HepG2 (cell line): ENCODE data around the gene WDR18.

Experiments
- POLR2A ChIP-seq, 2 experiments: IDR thresholded peaks; 2 replicates each; pipeline ENCODE4 v1.6.1; 2011; ENCODE audit warnings: low read depth in 2 of 2, low read length in 2 of 2, mild to moderate bottlenecking in 1 of 2, moderate library complexity in 1 of 2; ENCODE audit not compliant: insufficient read depth in 1 of 2
- TARDBP ChIP-seq: sonication (generic); formaldehyde crosslinking; IDR thresholded peaks from 2 replicates; pipeline ENCODE4 v1.8.0; 2022; ENCODE audit warnings: mild to moderate bottlenecking, missing genetic modification reagents
- ZNF10 ChIP-seq: sonication (generic); formaldehyde crosslinking; IDR thresholded peaks from 2 replicates; pipeline ENCODE4 v1.4.0; 2020; ENCODE audit warnings: mild to moderate bottlenecking, low read depth, missing genetic modification reagents, borderline replicate concordance

DNA sequence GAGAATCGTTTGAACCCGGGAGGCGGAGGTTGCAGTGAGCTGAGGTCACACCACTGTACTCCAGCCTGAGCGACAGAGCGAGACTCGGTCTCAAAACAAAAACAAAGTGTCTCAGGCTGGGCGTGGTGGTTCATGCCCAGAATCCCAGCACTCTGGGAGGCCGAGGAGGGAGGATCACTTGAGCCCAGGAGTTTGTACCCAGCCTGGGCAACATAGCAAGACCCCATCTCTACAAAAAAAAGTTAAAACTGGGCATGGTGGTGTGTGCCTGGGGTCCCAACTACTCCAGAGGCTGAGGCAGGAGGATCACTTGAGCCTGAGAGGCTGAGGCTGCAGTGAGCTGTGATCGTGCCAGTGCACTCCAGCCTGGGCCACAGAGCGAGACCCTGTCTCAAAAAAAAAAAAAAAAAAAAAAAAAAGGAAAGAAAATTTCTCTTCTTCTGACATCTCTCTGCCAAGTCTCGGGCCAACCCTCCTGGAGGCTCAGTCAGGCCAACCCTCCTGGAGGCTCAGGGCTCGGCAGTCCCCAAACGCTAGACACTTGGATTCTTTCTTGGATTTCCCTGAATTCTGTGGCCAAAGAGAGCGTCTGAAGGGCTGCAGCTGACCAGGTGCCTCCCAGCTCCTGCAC, 32.0 kb upstream of the WDR18 start:
- TF ChIP-seq ZNF10 (CRISPR knock-in tag) (no peak), TARDBP (CRISPR knock-in tag) (no peak), POLR2A (IDR thresholded peaks at IDR 0.05; ENCODE audit: insufficient read depth in 1 of 2, low read depth in 2 of 2, low read length in 2 of 2) (no peak)
